GM12865 (cell line): ENCODE results near the gene ASTL.

Source experiments
- DNase-seq: peaks from one replicate; pipeline ENCODE4 v3.0.0; 2010; ENCODE audit warnings: low read depth
- H3K4me3 ChIP-seq: 2 replicates; pipeline ENCODE4 v1.5.1; 2011; ENCODE audit warnings: mild to moderate bottlenecking, low read depth, low read length, control low read depth
- TF ChIP-seq, protein P1 (sequence below): IDR thresholded peaks from 2 replicates; pipeline ENCODE4 v1.5.1; 2011; ENCODE audit warnings: low read length, control low read depth, low read depth, inconsistent platforms; ENCODE audit not compliant: insufficient read depth; ENCODE audit errors: missing control alignments

ASTL gene

DNA sequence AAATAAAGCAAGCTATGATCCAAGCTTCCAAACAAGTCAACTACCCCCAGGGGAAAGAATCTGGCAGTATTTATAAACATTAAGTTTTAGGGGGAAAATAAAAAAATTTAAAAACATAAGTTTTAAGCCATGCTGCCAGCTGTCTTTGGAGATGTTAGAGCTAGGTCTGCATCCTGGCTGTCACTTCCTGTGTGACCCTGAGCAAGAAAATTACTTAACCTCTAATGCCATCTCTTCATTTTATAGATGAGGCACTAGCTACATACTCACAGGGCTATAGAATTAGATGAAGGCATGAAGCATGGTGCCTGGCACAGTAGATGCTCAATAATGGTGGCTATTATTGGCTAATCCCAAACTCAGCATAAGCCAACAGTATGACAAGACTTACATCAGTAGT is 42.2 kb upstream of the ASTL start:
- no peak for DNase-seq
- H3K4me3 ChIP-seq, result no peak overlapping the region
- TF ChIP-seq, protein P1, sequence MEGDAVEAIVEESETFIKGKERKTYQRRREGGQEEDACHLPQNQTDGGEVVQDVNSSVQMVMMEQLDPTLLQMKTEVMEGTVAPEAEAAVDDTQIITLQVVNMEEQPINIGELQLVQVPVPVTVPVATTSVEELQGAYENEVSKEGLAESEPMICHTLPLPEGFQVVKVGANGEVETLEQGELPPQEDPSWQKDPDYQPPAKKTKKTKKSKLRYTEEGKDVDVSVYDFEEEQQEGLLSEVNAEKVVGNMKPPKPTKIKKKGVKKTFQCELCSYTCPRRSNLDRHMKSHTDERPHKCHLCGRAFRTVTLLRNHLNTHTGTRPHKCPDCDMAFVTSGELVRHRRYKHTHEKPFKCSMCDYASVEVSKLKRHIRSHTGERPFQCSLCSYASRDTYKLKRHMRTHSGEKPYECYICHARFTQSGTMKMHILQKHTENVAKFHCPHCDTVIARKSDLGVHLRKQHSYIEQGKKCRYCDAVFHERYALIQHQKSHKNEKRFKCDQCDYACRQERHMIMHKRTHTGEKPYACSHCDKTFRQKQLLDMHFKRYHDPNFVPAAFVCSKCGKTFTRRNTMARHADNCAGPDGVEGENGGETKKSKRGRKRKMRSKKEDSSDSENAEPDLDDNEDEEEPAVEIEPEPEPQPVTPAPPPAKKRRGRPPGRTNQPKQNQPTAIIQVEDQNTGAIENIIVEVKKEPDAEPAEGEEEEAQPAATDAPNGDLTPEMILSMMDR, result no peak

DNA sequence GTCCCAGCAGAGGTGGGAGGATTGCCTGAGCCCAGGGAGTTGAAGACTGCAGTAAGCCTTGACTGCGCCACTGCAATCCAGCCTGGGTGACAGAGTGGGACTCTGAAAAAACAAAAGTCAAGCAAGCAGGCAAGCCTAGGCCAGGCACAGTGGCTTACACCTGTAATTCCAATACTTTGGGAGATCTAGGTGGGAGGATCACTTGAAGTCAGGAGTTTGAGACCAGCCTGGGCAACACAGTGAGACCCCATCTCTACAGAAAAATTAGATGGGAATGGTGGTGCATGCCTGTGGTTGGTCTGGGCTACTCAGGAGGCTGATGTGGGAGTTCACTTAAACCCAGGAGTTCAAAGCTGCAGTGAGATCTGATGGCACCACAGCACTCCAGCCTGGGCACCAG is 41.7 kb upstream of the ASTL start:
- TF ChIP-seq, protein P1, result no peak
- no peak overlapping the region for H3K4me3 ChIP-seq
- no peak for DNase-seq

- TF ChIP-seq, protein P1, result no peak
- no peak for DNase-seq
- H3K4me3 ChIP-seq, result no peak overlapping the region
Observed at GRCh38 chr2:96176661-96177060, 38.4 kb upstream of the ASTL start.

DNA sequence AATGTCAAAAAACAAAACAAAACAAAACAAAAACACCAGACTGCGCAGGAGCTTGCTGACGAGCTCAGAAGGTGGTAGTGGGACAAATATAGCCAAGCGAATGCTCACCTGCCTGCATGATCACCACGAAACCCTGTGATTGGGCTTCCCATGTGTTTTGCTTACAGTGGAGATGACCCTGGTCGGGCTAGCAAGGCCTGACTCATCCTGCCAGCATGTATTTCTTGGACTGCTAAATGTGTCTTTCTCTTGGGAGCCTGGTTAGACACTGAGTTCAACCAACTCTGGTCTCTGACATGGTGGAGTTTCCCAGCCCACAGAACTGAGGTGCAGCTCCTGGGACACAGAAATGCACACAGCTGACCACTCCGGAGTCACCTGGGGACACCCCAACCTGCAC is 37.6 kb upstream of the ASTL start:
- no peak overlapping the region for H3K4me3 ChIP-seq
- TF ChIP-seq, protein P1, result no peak
- DNase-seq, result peak; percentile 57

- H3K4me3 ChIP-seq, result no peak overlapping the region
- TF ChIP-seq, protein P1, result peak; percentile 96
Observed at GRCh38 chr2:96174251-96175144, 36.2 kb upstream of the ASTL start.

DNA sequence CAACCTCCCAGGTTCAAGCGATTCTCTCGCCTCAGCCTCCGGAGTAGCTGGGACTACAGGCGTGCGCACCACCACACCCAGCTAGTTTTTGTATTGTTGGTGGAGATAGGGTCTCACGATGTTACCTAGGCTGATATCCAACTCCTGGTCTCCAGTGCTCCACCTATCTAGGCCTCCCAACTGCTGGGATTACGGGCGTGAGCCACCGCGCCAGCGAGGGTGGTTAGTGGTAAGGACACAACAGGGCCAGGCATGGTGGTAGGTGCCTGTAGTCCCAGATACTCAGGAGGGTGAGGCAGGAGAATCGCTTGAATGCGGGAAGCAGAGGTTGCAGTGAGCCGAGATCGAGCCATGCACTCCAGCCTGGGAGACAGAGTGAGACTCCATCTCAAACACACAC is 33.5 kb upstream of the ASTL start:
- DNase-seq, result no peak
- TF ChIP-seq, protein P1, result no peak
- no peak overlapping the region for H3K4me3 ChIP-seq

More at GRCh38 chr2:96174251-96175144, 36.2 kb upstream of the ASTL start:
- peak; percentile 85 for DNase-seq
